Eye (tissue), 1 donor: ENCODE data around the gene ENTREP3.
"Not testable (repeated sequence)": the region's sequence is repeated elsewhere in the genome, so short reads cannot be mapped to it uniquely, and the experiment has no call there.

Experiments
- DNase-seq: peaks from one replicate; pipeline ENCODE4 v3.0.0-alpha.2; 2015

Gene ENTREP3

GRCh38 chr1:155255243-155256007 is at the start of gene ENTREP3:
TSS of gene ENTREP3 (minus strand) at chr1:155255483. CDS start at chr1:155254877, 606 bp downstream.
- peak; percentile 97 for DNase-seq

GRCh38 chr1:155304558-155305063 is 49.3 kb upstream of the ENTREP3 start:
- no peak for DNase-seq

- no peak for DNase-seq
Measured at GRCh38 chr1:155301342-155301841, 46.1 kb upstream of the ENTREP3 start, which contains the start of gene PKLR. TSS of gene PKLR (minus strand) at chr1:155301438. CDS start at chr1:155301395, 43 bp downstream.

- DNase-seq = no peak
Measured at GRCh38 chr1:155300553-155301329, 45.5 kb upstream of the ENTREP3 start.

- DNase-seq = no peak
Measured at GRCh38 chr1:155300024-155300423, 44.7 kb upstream of the ENTREP3 start.

GRCh38 chr1:155297384-155297783 is 42.1 kb upstream of the ENTREP3 start:
- no peak for DNase-seq

- no peak for DNase-seq
Measured at GRCh38 chr1:155296661-155297060, 41.4 kb upstream of the ENTREP3 start.

GRCh38 chr1:155295942-155296267 is 40.6 kb upstream of the ENTREP3 start:
- no peak for DNase-seq

GRCh38 chr1:155295183-155295941 is 40.1 kb upstream of the ENTREP3 start:
- DNase-seq = no peak

GRCh38 chr1:155294520-155295182 is 39.4 kb upstream of the ENTREP3 start:
- no peak for DNase-seq

GRCh38 chr1:155293086-155293749 is 37.9 kb upstream of the ENTREP3 start:
- no peak for DNase-seq

- not testable (repeated sequence) for DNase-seq
Measured at GRCh38 chr1:155291006-155291405, 35.7 kb upstream of the ENTREP3 start.

- DNase-seq = no peak
Measured at GRCh38 chr1:155287987-155288543, 32.8 kb upstream of the ENTREP3 start.

- DNase-seq = no peak
Measured at GRCh38 chr1:155286544-155286943, 31.3 kb upstream of the ENTREP3 start.

- DNase-seq = no peak
Measured at GRCh38 chr1:155285631-155286044, 30.4 kb upstream of the ENTREP3 start.

GRCh38 chr1:155285063-155285462 is 29.8 kb upstream of the ENTREP3 start:
- no peak for DNase-seq

GRCh38 chr1:155284476-155284875 is 29.2 kb upstream of the ENTREP3 start:
- DNase-seq = no peak

- no peak for DNase-seq
Measured at GRCh38 chr1:155282488-155283091, 27.3 kb upstream of the ENTREP3 start.

GRCh38 chr1:155279268-155279667 is 24.0 kb upstream of the ENTREP3 start:
- no peak for DNase-seq

- DNase-seq = no peak
Measured at GRCh38 chr1:155278689-155279160, 23.4 kb upstream of the ENTREP3 start.
